ENCODE data around the gene GALNT7.

- TF ChIP-seq ZZZ3 (IDR thresholded peaks at IDR 0.05; ENCODE audit: control insufficient read depth, insufficient read length, low read depth) (no peak), PML (IDR thresholded peaks at IDR 0.05; ENCODE audit: low read length) (no peak), ZBTB33 (IDR thresholded peaks at IDR 0.05) (no peak), E2F8 (IDR thresholded peaks at IDR 0.05; ENCODE audit: low read depth, partially characterized antibody) (no peak), RAD51 (IDR thresholded peaks at IDR 0.05) (no peak), RCOR1 (conservative IDR thresholded peaks at IDR 0.05; ENCODE audit: low read depth, low read length) (no peak), IRF3 (IDR thresholded peaks at IDR 0.05) (no peak), CHD2 (IDR thresholded peaks at IDR 0.05; ENCODE audit: borderline replicate concordance, low read depth, low read length) (no peak), CTCF (IDR thresholded peaks at IDR 0.05 in 2 of 3, conservative IDR thresholded peaks at IDR 0.05 in 1 of 3; ENCODE audit: control insufficient read depth in 2 of 3, extremely low read depth in 1 of 3, insufficient read depth in 1 of 3, low read depth in 3 of 3, low read length in 3 of 3) (no peak), MTA3 (IDR thresholded peaks at IDR 0.05; ENCODE audit: borderline replicate concordance, low read length) (no peak), MAX (IDR thresholded peaks at IDR 0.05; ENCODE audit: low read depth, low read length) (no peak), ZNF207 (IDR thresholded peaks at IDR 0.05; ENCODE audit: borderline replicate concordance) (no peak), POLR2A (IDR thresholded peaks at IDR 0.05; ENCODE audit: low read depth, low read length) (no peak), TARDBP (IDR thresholded peaks at IDR 0.05; ENCODE audit: borderline replicate concordance) (no peak)
These were observed 123.3 kb downstream of the GALNT7 start for GRCh38 chr4:173291899-173292298.

Measured in GM12878 (cell line).